ENCODE measurements around the gene NYAP1.
A peak's percentile ranks its signal among the peaks of the same experiment; 100 is the strongest.
"Not testable (repeated sequence)": the region's sequence is repeated elsewhere in the genome, so short reads cannot be mapped to it uniquely, and the experiment has no call there.

Gene NYAP1

GRCh38 chr7:100520138-100520537 is 36.4 kb downstream of the NYAP1 start:
- DNase-seq (ENCODE audit: low read depth), result no peak
- no peak for TF ChIP-seq CTCF (conservative IDR thresholded peaks at IDR 0.05; ENCODE audit: low read depth, low read length)
- no peak overlapping the region for H3K4me3 ChIP-seq (ENCODE audit: low read length)

GRCh38 chr7:100521076-100521475 is 37.3 kb downstream of the NYAP1 start:
- no peak for DNase-seq (ENCODE audit: low read depth)
- H3K4me3 ChIP-seq (ENCODE audit: low read length), result no peak overlapping the region
- no peak for TF ChIP-seq CTCF (conservative IDR thresholded peaks at IDR 0.05; ENCODE audit: low read depth, low read length)

- DNase-seq (ENCODE audit: low read depth); H3K4me3 ChIP-seq (ENCODE audit: low read length): not testable (repeated sequence)
Measured at GRCh38 chr7:100521909-100522593, 38.3 kb downstream of the NYAP1 start.

- H3K4me3 ChIP-seq (ENCODE audit: low read length); DNase-seq (ENCODE audit: low read depth): not testable (repeated sequence)
Measured at GRCh38 chr7:100523192-100523591, 39.5 kb downstream of the NYAP1 start.

GRCh38 chr7:100528108-100528866 is 44.6 kb downstream of the NYAP1 start:
- not testable (repeated sequence) for DNase-seq (ENCODE audit: low read depth); H3K4me3 ChIP-seq (ENCODE audit: low read length)

GRCh38 chr7:100532165-100533022 is 48.7 kb downstream of the NYAP1 start:
- no peak overlapping the region for H3K4me3 ChIP-seq (ENCODE audit: low read length)
- DNase-seq (ENCODE audit: low read depth), result no peak
- no peak for TF ChIP-seq CTCF (conservative IDR thresholded peaks at IDR 0.05; ENCODE audit: low read depth, low read length)

- not testable (repeated sequence) for DNase-seq (ENCODE audit: low read depth); H3K4me3 ChIP-seq (ENCODE audit: low read length)
Measured at GRCh38 chr7:100535982-100536381, 52.3 kb downstream of the NYAP1 start.

- not testable (repeated sequence) for DNase-seq (ENCODE audit: low read depth); H3K4me3 ChIP-seq (ENCODE audit: low read length)
Measured at GRCh38 chr7:100536695-100537094, 53.0 kb downstream of the NYAP1 start.

- no peak for TF ChIP-seq CTCF (conservative IDR thresholded peaks at IDR 0.05; ENCODE audit: low read depth, low read length)
- H3K4me3 ChIP-seq (ENCODE audit: low read length), result peak overlapping the region; percentile 55
Measured at GRCh38 chr7:100538348-100538653, 54.6 kb downstream of the NYAP1 start.

More at GRCh38 chr7:100538348-100538653, 54.6 kb downstream of the NYAP1 start:
- DNase-seq (ENCODE audit: low read depth), result no peak
